ENCODE results near the gene PRELP. TPM values are rescaled to one million over a fixed set of nuclear protein-coding genes. Genes with fewer than 3 reads are reported as not detected.
"Not testable (repeated sequence)": the region's sequence is repeated elsewhere in the genome, so short reads cannot be mapped to it uniquely, and the experiment has no call there.

Gene PRELP
- total and polyA plus RNA-seq, 2 donors (not counting 1 experiment from before 2014, with no cell fraction given) = not detected

- Histone ChIP-seq H3K4me3 (ENCODE audit: control extremely low read depth in 1 of 5, extremely low read depth in 1 of 5, insufficient read depth in 1 of 5, low read depth in 2 of 5, low read length in 4 of 5) (no peak overlapping the region), H3K4me1 (ENCODE audit: control insufficient read depth in 2 of 2, insufficient read depth in 2 of 2, low read length in 2 of 2) (peaks cover 0 to 9% of the 10 kb centered on the region in 2 donors), H4K20me1 (ENCODE audit: control insufficient read depth, insufficient read depth, low read length, poor library complexity, severe bottlenecking) (no peaks in the 10 kb centered on the region), H3K27me3 (replicated peaks in 1 of 4; ENCODE audit: control extremely low read depth in 1 of 4, control insufficient read depth in 3 of 4, insufficient read depth in 4 of 4, low read length in 3 of 4) (peaks cover 0 to 5% (median 0%) of the 10 kb centered on the region in 4 experiments), H3K9me3 (ENCODE audit: control extremely low read depth in 1 of 3, control insufficient read depth in 2 of 3, insufficient read depth in 1 of 3, low read length in 2 of 3) (no peaks in the 10 kb centered on the region), H3K9ac (ENCODE audit: low read length) (no peak overlapping the region), H3K27ac (ENCODE audit: low read length in 2 of 2) (no peak overlapping the region), H3K79me2 (ENCODE audit: control insufficient read depth, insufficient read depth, low read length) (no peaks in the 10 kb centered on the region), H3K4me2 (replicated peaks; ENCODE audit: low read depth, low read length, poor library complexity, severe bottlenecking) (no peak overlapping the region), H2AFZ (ENCODE audit: insufficient read depth, low read depth, low read length, poor library complexity, severe bottlenecking) (no peak overlapping the region), H3K36me3 (replicated peaks in 1 of 2; ENCODE audit: control extremely low read depth in 1 of 2, control insufficient read depth in 1 of 2, extremely low read depth in 1 of 2, insufficient read depth in 2 of 2, low read length in 1 of 2) (no peaks in the 10 kb centered on the region)
- ChIA-PET CTCF (interaction anchor here (2.7 kb wide), 1 partner anchor 13 kb away, joined by 9 read pairs; no protein-coding TSS in a partner anchor), POLR2A (no interaction called here)
- H3K9me3 Mint-ChIP-seq (ENCODE audit: insufficient read depth) = no peaks in the 10 kb centered on the region
- no peak overlapping the region for H3K27ac Mint-ChIP-seq
- H3K27me3 Mint-ChIP-seq = peaks cover 4% of the 10 kb centered on the region
- WGBS (ENCODE audit: insufficient coverage) = 92% methylated on average over 10 of the region's 11 CpGs
- H3K4me3 Mint-ChIP-seq = no peak overlapping the region
- intact Hi-C loops (cut with micrococcal nuclease) = no loop called here
- DNase-seq (no peak), ATAC-seq (ENCODE audit: low read depth) (no peak)
- peaks cover 7% of the 10 kb centered on the region for H3K4me1 Mint-ChIP-seq
- no peak for TF ChIP-seq EZH2 (IDR thresholded peaks at IDR 0.05; ENCODE audit: borderline replicate concordance, insufficient read depth, low read depth, low read length, poor library complexity, severe bottlenecking)
- no peak for TF ChIP-seq CTCF (IDR thresholded peaks at IDR 0.05)
Observed at GRCh38 chr1:203517426-203518110, 42.0 kb downstream of the PRELP start.

GRCh38 chr1:203518139-203518538 lies 42.5 kb downstream of the PRELP start:
- H3K79me2 ChIP-seq (ENCODE audit: control insufficient read depth, insufficient read depth, low read length); H3K9me3 Mint-ChIP-seq (ENCODE audit: insufficient read depth); H3K9ac ChIP-seq (ENCODE audit: low read length); DNase-seq; POLR2A ChIA-PET; H3K27ac Mint-ChIP-seq; H3K9me3 ChIP-seq (ENCODE audit: control extremely low read depth in 1 of 3, control insufficient read depth in 2 of 3, insufficient read depth in 1 of 3, low read length in 2 of 3); H2AFZ ChIP-seq (ENCODE audit: insufficient read depth, low read depth, low read length, poor library complexity, severe bottlenecking); H3K27me3 ChIP-seq (replicated peaks in 1 of 4; ENCODE audit: control extremely low read depth in 1 of 4, control insufficient read depth in 3 of 4, insufficient read depth in 4 of 4, low read length in 3 of 4); H3K4me3 Mint-ChIP-seq; H3K4me3 ChIP-seq (ENCODE audit: control extremely low read depth in 1 of 5, extremely low read depth in 1 of 5, insufficient read depth in 1 of 5, low read depth in 2 of 5, low read length in 4 of 5); H3K4me1 Mint-ChIP-seq; H4K20me1 ChIP-seq (ENCODE audit: control insufficient read depth, insufficient read depth, low read length, poor library complexity, severe bottlenecking); H3K27ac ChIP-seq (ENCODE audit: low read length in 2 of 2); H3K36me3 ChIP-seq (replicated peaks in 1 of 2; ENCODE audit: control extremely low read depth in 1 of 2, control insufficient read depth in 1 of 2, extremely low read depth in 1 of 2, insufficient read depth in 2 of 2, low read length in 1 of 2); H3K27me3 Mint-ChIP-seq; intact Hi-C loops (cut with micrococcal nuclease); H3K4me1 ChIP-seq (ENCODE audit: control insufficient read depth in 2 of 2, insufficient read depth in 2 of 2, low read length in 2 of 2); ATAC-seq (ENCODE audit: low read depth); H3K4me2 ChIP-seq (replicated peaks; ENCODE audit: low read depth, low read length, poor library complexity, severe bottlenecking): not testable (repeated sequence)
- WGBS (ENCODE audit: insufficient coverage) = 100% methylated on average over 1 of the region's 4 CpGs
- CTCF ChIA-PET = interaction anchor here (2.7 kb wide), 1 partner anchor 14 kb away, joined by 9 read pairs; no protein-coding TSS in a partner anchor

Data from B cell (primary cell).